HG02610 (cell line): Measurements from ENCODE around the gene SNAI3.

Source experiments
- ATAC-seq: cut with Tn5 transposase; IDR thresholded peaks from one replicate; pipeline ENCODE4 v1.9.1; 2021; ENCODE audit warnings: mild to moderate bottlenecking, moderate library complexity; ENCODE audit not compliant: unreplicated experiment

Gene SNAI3

GRCh38 chr16:88686439-88687253 lies at the start of gene SNAI3:
Gene SNAI3, minus strand, starts transcription at chr16:88686507. Its CDS starts 101 bp downstream, at chr16:88686406.
- ATAC-seq = peak; percentile 68

- ATAC-seq = no peak
These were observed 49.8 kb upstream of the SNAI3 start for GRCh38 chr16:88736088-88736487.

- ATAC-seq = no peak
These were observed 49.3 kb upstream of the SNAI3 start for GRCh38 chr16:88735616-88736015.

- no peak for ATAC-seq
These were observed 48.8 kb upstream of the SNAI3 start for GRCh38 chr16:88735121-88735520.

- ATAC-seq = no peak
These were observed 48.0 kb upstream of the SNAI3 start for GRCh38 chr16:88734361-88734728.

GRCh38 chr16:88733630-88734360 lies 47.5 kb upstream of the SNAI3 start:
- ATAC-seq = no peak

- ATAC-seq = no peak
These were observed 46.6 kb upstream of the SNAI3 start for GRCh38 chr16:88732961-88733294.

- ATAC-seq = no peak
These were observed 46.1 kb upstream of the SNAI3 start for GRCh38 chr16:88732172-88732960.

GRCh38 chr16:88731699-88732098 lies 45.4 kb upstream of the SNAI3 start:
- ATAC-seq = no peak

GRCh38 chr16:88730632-88731607 lies 44.6 kb upstream of the SNAI3 start:
- ATAC-seq = no peak

- no peak for ATAC-seq
These were observed 41.6 kb upstream of the SNAI3 start for GRCh38 chr16:88727871-88728270.

- no peak for ATAC-seq
These were observed 40.7 kb upstream of the SNAI3 start for GRCh38 chr16:88726981-88727380.

- no peak for ATAC-seq
These were observed 40.1 kb upstream of the SNAI3 start for GRCh38 chr16:88726408-88726749.

- no peak for ATAC-seq
These were observed 39.5 kb upstream of the SNAI3 start for GRCh38 chr16:88725609-88726407.

- no peak for ATAC-seq
These were observed 38.7 kb upstream of the SNAI3 start for GRCh38 chr16:88724855-88725555.

- no peak for ATAC-seq
These were observed 37.6 kb upstream of the SNAI3 start for GRCh38 chr16:88723911-88724310.

- ATAC-seq = no peak
These were observed 37.2 kb upstream of the SNAI3 start for GRCh38 chr16:88723507-88723887.

- no peak for ATAC-seq
These were observed 36.6 kb upstream of the SNAI3 start for GRCh38 chr16:88722784-88723506.
